Astrocyte (in vitro differentiated cells and primary cell): ENCODE data around the gene TAF7L.

ENCODE experiments used
- EZH2 ChIP-seq: IDR thresholded peaks from 2 replicates; pipeline ENCODE4 v1.6.1; 2012; ENCODE audit warnings: mild to moderate bottlenecking, low read length, inconsistent platforms; ENCODE audit not compliant: insufficient read depth
- TF ChIP-seq, protein P1 (sequence below): IDR thresholded peaks from 2 replicates; pipeline ENCODE4 v1.5.1; 2011; ENCODE audit warnings: low read depth, mild to moderate bottlenecking, inconsistent platforms, low read length, moderate library complexity; ENCODE audit not compliant: insufficient read depth

DNA sequence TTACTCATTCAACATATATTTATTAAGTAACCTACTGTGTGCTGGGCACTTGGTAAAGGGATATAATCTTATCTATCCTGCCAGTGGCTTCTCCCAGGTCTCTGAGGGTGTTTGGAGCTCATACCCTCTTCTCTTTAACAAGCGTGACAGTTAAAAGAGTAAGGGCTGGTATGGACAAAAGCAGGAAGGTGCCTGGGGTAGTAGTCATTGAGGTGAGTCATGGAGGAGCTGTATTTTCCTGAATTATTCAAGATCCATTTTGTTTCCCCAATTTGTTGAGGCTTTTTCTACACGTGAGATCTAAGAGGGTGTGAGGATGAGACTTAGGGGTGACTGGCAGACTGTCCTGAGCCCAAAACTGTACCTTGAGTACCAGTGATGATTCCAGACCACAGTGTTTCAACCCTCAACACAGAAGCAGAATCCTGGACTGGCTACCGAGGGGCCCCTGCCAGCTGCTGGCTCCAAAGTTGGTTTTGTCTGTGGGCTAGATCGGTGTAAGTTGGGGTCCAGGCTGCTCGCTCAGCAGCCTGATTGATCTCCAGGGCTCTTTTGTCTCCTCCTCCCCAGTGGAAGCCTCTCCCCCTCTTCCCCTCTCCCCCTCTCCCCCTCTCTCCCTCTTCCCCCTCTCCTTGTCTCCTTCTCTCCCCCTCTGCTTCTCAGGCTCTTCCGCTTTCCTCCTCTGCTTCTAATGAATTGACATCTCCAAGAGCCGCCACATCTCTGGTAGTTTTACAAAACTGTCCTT, 71.8 kb downstream of the TAF7L start, which contains the start of gene DRP2:
- TF ChIP-seq, protein P1, sequence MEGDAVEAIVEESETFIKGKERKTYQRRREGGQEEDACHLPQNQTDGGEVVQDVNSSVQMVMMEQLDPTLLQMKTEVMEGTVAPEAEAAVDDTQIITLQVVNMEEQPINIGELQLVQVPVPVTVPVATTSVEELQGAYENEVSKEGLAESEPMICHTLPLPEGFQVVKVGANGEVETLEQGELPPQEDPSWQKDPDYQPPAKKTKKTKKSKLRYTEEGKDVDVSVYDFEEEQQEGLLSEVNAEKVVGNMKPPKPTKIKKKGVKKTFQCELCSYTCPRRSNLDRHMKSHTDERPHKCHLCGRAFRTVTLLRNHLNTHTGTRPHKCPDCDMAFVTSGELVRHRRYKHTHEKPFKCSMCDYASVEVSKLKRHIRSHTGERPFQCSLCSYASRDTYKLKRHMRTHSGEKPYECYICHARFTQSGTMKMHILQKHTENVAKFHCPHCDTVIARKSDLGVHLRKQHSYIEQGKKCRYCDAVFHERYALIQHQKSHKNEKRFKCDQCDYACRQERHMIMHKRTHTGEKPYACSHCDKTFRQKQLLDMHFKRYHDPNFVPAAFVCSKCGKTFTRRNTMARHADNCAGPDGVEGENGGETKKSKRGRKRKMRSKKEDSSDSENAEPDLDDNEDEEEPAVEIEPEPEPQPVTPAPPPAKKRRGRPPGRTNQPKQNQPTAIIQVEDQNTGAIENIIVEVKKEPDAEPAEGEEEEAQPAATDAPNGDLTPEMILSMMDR: no peak
- TF ChIP-seq EZH2: no peak
